AG04449 (cell line): ENCODE data around the gene PHLDA3.

Experiments used
- CTCF ChIA-PET: fragments of 350-600 bp; formaldehyde crosslinking; extraction: SDS; loops from one replicate; lab custom pipeline; 2021; ENCODE audit warnings: antibody characterized with exemption; lab: Yijun Ruan, JAX
- POLR2A ChIA-PET: fragments of 400-600, 350-600 bp; formaldehyde crosslinking; extraction: SDS; loops from one replicate; lab custom pipeline; 2020; ENCODE audit warnings: antibody characterized with exemption, inconsistent platforms; lab: Yijun Ruan, JAX
- DNase-seq: peaks from one replicate; pipeline ENCODE4 v3.0.0-alpha.2; 2010; ENCODE audit warnings: low read depth, low spot score
- H3K4me3 ChIP-seq: 2 replicates; pipeline ENCODE4 v1.5.1; 2011; ENCODE audit warnings: low read depth, mild to moderate bottlenecking, control low read depth, low read length
- CTCF ChIP-seq: IDR thresholded peaks from one replicate; pipeline ENCODE4 v1.5.1; 2011; ENCODE audit warnings: mild to moderate bottlenecking, moderate library complexity, low read length, control low read depth, inconsistent platforms; ENCODE audit not compliant: insufficient read depth; ENCODE audit errors: missing control alignments

The PHLDA3 gene

GRCh38 chr1:201443747-201444146 lies 25.2 kb downstream of the PHLDA3 start:
- H3K4me3 ChIP-seq = no peak overlapping the region
- DNase-seq = no peak
- POLR2A ChIA-PET = no interaction called here
- no peak for TF ChIP-seq CTCF
- CTCF ChIA-PET = interaction anchor here (10.9 to 11.2 kb wide), 2 partner anchors 10 to 41 kb away, joined by 153 to 179 read pairs; no protein-coding TSS in a partner anchor

DNA sequence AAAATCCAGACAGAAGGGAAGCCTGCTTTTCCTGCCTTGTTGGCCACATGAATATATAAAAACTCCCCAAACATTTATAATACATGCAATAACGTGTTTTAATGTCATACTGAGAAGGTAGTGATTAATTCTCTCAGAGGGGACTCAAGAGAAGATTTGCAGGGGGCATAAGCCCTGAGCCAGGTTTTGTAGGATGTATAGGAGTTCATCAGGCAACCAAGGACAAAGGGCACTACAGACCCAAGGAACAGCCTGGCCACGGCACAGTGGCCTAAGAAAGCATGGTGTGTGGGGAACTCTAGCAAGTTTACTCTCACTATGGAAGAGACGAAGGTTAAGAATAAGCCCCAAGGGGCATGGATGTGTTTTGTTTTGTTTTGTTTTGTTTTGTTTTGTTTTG lies 32.0 kb downstream of the PHLDA3 start:
- no peak for DNase-seq
- no peak overlapping the region for H3K4me3 ChIP-seq
- ChIA-PET CTCF (interaction anchor here (1.0 to 6.0 kb wide), 12 partner anchors 11 to 89 kb away, joined by 3 to 248 read pairs (median 26); partner anchors contain the start of genes CSRP1 and PHLDA3), POLR2A (no interaction called here)
- TF ChIP-seq CTCF = no peak

DNA sequence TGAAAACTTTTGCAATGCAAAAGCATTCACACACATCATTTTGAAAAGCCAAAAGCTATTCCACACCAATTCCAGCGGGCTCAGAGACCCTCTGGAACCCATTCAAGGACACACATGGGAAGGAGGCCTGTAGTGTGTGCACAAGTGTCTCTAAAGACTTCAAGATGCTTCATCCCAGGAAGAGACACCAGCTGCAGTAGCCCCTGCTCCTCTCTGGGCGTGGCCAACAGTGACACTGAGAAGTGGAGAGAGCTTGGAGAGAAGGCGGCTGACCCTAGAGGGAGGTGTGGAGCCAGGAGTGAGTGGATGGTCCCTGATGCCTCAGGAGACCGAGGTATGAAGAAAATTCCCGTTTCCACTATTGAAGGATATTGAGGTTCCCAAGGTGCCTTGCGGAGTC lies 32.6 kb downstream of the PHLDA3 start:
- ChIA-PET POLR2A (interaction anchor here (1.6 kb wide), 1 partner anchor 26 kb away, joined by 13 read pairs; no protein-coding TSS in a partner anchor), CTCF (interaction anchor here (0.8 to 6.0 kb wide), 25 partner anchors 10 to 183 kb away, joined by 3 to 248 read pairs (median 5); partner anchors contain the start of genes CSRP1 and PHLDA3)
- no peak overlapping the region for H3K4me3 ChIP-seq
- DNase-seq = no peak
- TF ChIP-seq CTCF = peak; percentile 46

DNA sequence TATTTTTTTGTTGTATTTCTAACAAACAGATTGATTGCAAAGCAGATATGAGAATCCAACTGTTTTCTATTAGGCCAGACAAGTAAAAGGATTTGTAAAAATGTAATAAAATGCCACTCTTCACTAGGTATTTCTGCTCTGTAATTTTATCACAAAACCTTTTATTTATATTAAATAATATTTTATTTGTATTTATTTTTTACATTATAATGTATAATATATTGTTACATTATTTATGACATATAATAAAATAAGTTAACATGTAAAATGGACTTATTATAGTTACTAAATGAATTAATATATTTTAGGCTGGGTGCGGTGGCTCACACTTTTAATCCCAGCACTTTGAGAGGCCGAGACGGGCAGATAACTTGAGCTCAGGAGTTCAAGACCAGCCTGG lies 34.7 kb downstream of the PHLDA3 start:
- H3K4me3 ChIP-seq = no peak overlapping the region
- DNase-seq = no peak
- CTCF ChIA-PET = interaction anchor here (1.0 to 6.0 kb wide), 9 partner anchors 9 to 180 kb away, joined by 3 to 248 read pairs (median 5); partner anchors contain the start of gene CSRP1
- POLR2A ChIA-PET = no interaction called here
- TF ChIP-seq CTCF = no peak

GRCh38 chr1:201433609-201434008 lies 35.4 kb downstream of the PHLDA3 start:
- no peak overlapping the region for H3K4me3 ChIP-seq
- CTCF ChIA-PET = interaction anchor here (1.0 to 6.0 kb wide), 10 partner anchors 10 to 182 kb away, joined by 3 to 248 read pairs (median 4); partner anchors contain the start of gene CSRP1
- no peak for DNase-seq
- POLR2A ChIA-PET = no interaction called here
- TF ChIP-seq CTCF = no peak

- no peak for TF ChIP-seq CTCF
- DNase-seq = no peak
- POLR2A ChIA-PET = no interaction called here
- CTCF ChIA-PET = interaction anchor here (1.0 to 6.0 kb wide), 2 partner anchors 17 to 82 kb away, joined by 4 to 179 read pairs; no protein-coding TSS in a partner anchor
- no peak overlapping the region for H3K4me3 ChIP-seq
Observed at GRCh38 chr1:201430776-201431175, 38.2 kb downstream of the PHLDA3 start.
